ENCODE data around the gene PRB3.
A peak's percentile ranks its signal among the peaks of the same experiment; 100 is the strongest.

PRB3 gene

DNA sequence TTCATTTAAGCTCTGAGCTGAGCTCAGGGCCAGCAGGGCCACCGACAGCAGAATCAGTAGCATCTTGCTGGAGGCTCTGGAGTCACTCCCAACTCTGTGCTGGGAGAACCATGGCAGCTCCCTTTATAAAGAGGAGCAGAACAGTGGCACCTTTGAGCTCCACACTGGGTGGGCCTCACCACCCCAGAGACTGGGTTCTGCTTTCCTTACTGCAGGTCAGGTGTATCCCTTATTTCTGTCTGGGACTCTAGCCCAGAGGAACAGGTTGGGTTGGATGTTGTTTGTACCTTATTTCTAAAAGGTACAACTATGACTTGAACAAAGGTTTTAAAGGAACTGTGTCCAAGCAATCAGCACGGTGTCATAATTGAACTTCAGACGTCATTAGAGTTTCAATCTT, at the start of gene PRB3:
TSS of gene PRB3 (minus strand) at position 101 of the 400 bp plus-strand sequence. CDS start at position 63, 38 bp downstream.
- no peak for ATAC-seq

GRCh38 chr12:11310336-11310735, 40.8 kb upstream of the PRB3 start, which contains the start of gene PRB4:
TSS of gene PRB4 (minus strand) at chr12:11310436. CDS start at chr12:11310398, 38 bp downstream.
- ATAC-seq (no peak), DNase-seq (no peak)

More for the DNA sequence above, at the start of gene PRB3:
- DNase-seq, result no peak

DNA sequence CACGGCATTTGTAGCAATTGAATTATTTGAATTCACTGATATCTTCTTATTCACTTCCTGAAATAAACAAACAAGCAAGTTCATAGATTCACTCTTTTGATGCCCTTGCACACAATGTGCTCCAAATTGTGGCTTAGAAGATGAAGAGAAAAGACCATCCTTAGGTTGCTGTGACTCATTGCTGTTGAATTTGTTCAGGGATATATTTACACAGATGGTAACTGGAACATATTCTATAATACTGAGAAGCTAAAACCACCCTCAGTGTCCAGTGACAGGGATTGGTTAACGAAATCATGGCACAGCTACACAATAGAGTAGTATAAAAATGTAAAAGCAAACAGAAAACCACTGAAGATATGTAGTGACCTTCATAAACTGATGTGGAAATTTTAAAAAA, 37.6 kb upstream of the PRB3 start:
- ATAC-seq (no peak), DNase-seq (no peak)

DNA sequence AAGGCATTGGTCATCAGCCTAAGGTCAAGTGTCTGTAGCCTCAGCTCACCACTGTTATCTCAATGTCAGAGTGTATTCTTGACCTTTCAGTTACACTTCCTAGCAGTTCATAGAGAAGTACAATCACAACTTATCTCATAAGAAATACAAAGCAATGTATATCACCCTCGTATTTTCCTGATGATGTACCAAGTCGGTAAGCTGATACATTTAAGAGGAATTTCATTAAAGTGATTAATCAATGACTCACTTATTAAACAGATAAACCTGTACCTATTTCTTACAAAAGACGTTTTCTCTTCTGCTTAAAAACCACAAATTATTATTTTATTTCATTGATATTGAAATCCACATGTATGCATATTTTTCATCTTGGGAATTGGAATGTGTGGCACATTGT, 3.9 kb upstream of the PRB3 start:
- DNase-seq, result no peak
- no peak for ATAC-seq

DNA sequence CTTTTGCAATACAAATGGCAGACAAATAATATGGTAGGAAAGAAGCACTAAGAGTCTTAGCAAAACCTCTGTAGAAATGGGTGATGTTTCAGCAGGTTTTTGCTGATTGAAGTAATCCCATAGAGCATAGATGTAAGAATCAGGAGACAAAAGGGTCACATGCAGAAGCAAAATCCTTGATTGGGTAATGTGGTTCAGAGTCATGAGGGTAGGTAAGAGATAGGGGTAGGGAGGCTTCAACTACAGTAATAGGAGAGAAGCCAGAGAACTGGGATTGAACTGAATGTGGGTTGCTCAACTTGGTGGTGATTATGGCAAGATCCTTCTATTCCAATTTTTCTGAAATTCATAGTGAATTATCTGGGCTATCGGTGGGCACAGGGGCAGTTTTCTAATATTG, 5.0 kb downstream of the PRB3 start:
- DNase-seq (no peak), ATAC-seq (no peak)

GRCh38 chr12:11246489-11246888, 23.0 kb downstream of the PRB3 start:
- DNase-seq, result no peak
- no peak for ATAC-seq

DNA sequence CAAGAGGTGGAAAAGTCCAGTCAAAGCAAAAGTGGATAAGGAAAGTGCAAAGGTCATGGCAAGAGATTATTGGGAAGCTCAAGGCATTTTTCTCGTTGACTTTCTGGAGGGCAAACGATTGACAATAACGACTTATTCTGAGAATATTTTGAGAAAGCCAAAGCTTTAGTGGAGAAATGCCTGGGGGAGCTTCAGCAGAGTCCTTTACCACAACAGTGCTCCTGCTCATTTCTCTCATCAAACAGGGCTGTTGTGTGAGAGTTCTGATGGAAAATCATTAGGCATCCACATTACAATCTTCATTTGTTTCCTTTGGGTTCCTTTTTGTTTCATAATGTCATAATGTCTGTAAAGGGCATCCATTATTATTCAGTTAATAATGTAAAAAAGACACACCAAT, 26.9 kb downstream of the PRB3 start:
- no peak for ATAC-seq
- DNase-seq, result no peak

DNA sequence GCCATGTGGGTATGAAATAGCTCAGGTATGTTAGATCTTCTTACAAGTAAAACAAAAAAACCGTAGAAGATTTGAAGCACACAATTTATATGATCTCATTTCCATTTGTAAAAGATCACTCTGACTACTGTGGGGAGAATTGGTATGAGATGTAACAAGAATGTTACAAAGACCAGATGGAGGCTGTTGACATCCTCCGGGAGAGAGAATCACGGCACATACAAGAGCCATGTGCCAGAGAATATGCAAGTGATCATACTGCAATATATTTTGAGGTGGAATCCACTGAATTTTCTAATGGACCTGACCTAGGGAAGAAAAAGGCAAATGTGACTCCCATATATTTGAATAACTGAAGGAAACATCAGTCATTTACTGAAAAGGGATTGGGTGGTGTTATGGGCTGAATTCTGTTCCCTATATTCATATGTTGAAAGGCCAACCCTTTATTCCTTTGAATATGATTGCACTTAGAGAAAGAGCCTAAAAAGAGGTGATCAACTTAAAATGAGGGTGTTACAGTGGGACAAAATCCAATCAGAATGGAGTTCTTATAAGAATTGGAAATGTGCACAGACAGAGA, 29.1 kb downstream of the PRB3 start:
- no peak for ATAC-seq

GRCh38 chr12:11238275-11238674, 31.2 kb downstream of the PRB3 start:
- DNase-seq (no peak), ATAC-seq (no peak)

More for the DNA sequence above, 29.1 kb downstream of the PRB3 start:
- no peak for DNase-seq

GRCh38 chr12:11233532-11233931, 36.0 kb downstream of the PRB3 start:
- DNase-seq (no peak), ATAC-seq (no peak)

- peak; percentile 49 for ATAC-seq
These were observed 41.1 kb downstream of the PRB3 start for GRCh38 chr12:11228296-11228879.

DNA sequence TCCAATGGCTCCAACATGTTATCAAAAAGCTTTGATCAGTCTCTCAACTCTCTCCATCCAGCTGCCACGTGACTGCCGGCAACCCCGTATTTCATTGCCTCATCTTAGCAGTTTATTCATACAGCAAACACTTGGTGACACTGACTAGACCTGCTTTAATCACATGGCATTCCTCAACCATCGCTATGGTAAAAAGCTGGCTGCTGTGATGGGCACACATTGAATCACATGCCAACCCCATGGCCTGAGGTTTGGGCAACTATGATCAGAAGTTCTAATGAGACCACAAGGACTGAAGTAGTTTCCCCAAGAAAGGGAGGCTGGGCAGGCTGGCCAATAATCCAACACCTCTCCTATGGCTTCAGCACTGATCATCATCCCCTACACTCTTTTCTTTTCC, 42.1 kb downstream of the PRB3 start:
- DNase-seq (no peak), ATAC-seq (no peak)

More at GRCh38 chr12:11228296-11228879, 41.1 kb downstream of the PRB3 start:
- peak; percentile 24 for DNase-seq
